Ovary (tissue), 3 donors: Measurements from ENCODE around the gene KRTAP5-7.

Source experiments
- CTCF ChIP-seq, 3 donors: fragments of 450-650 bp in 2 of 3; fragments of 200-600 bp in 1 of 3; IDR thresholded peaks; one replicate each; pipeline versions ENCODE4 v1.5.1 to v1.8.0; 2016 to 2022; ENCODE audit warnings: antibody characterized with exemption in 3 of 3, mild to moderate bottlenecking in 1 of 3
- EP300 ChIP-seq: sonication (generic); formaldehyde crosslinking; IDR thresholded peaks from one replicate; pipeline ENCODE4 v1.6.1; 2017; ENCODE audit warnings: antibody characterized with exemption
- POLR2A ChIP-seq: fragments of 450-650 bp; IDR thresholded peaks from one replicate; pipeline ENCODE4 v1.6.1; 2017; ENCODE audit warnings: antibody characterized with exemption, mild to moderate bottlenecking, moderate library complexity
- donor health status: DM: no; HTN: no; CAD: no.

GRCh38 chr11:71491531-71491930 lies 35.5 kb upstream of the KRTAP5-7 start:
- TF ChIP-seq CTCF (IDR thresholded peaks at IDR 0.05) (no peak), POLR2A (no peak), EP300 (no peak)
